Stomach (tissue), 9 donors: ENCODE data around the gene OXA1L. TPM values are rescaled to one million over a fixed set of nuclear protein-coding genes. Genes with fewer than 3 reads are reported as not detected.

Experiments used
- DNase-seq, 2 donors: peaks; one replicate each; pipeline versions ENCODE4 v3.0.0 to v3.0.0-alpha.2; 2013 to 2019
- H3K27ac ChIP-seq, 5 donors: fragments of 200-600 bp in 4 of 5; sonication (generic) in 4 of 5; one replicate each; pipeline ENCODE4 v1.5.1; 2013 to 2019; ENCODE audit warnings: mild to moderate bottlenecking in 1 of 5, moderate library complexity in 1 of 5
- H3K27me3 ChIP-seq, 3 donors: fragments of 200-600 bp; sonication (generic); one replicate each; pipeline ENCODE4 v1.5.1; 2017 to 2019; ENCODE audit warnings: mixed run types in 1 of 3
- H3K36me3 ChIP-seq, 4 donors: fragments of 200-600 bp; sonication (generic); 1 replicate in 3 of 4; 2 replicates in 1 of 4; pipeline ENCODE4 v1.5.1; 2016 to 2019
- H3K4me1 ChIP-seq, 4 donors: fragments of 200-600 bp; sonication (generic); one replicate each; pipeline ENCODE4 v1.5.1; 2016 to 2019
- H3K4me3 ChIP-seq, 4 donors: fragments of 200-600 bp; sonication (generic) in 3 of 4; one replicate each; pipeline ENCODE4 v1.5.1; 2016 to 2019; ENCODE audit warnings: mild to moderate bottlenecking in 1 of 4
- H3K9me3 ChIP-seq, 4 donors: fragments of 200-600 bp; sonication (generic); one replicate each; pipeline ENCODE4 v1.5.1; 2016 to 2019
- EP300 ChIP-seq: sonication (generic); formaldehyde crosslinking; IDR thresholded peaks from one replicate; pipeline ENCODE4 v1.6.1; 2017; ENCODE audit warnings: antibody characterized with exemption
- POLR2A ChIP-seq, 4 donors: fragments of 450-650 bp; IDR thresholded peaks; one replicate each; pipeline ENCODE4 v1.6.1; 2016; ENCODE audit warnings: antibody characterized with exemption in 4 of 4, control low read depth in 2 of 4, mild to moderate bottlenecking in 1 of 4, moderate library complexity in 1 of 4
- POLR2AphosphoS5 ChIP-seq, 3 donors: sonication (generic); formaldehyde crosslinking; IDR thresholded peaks; one replicate each; pipeline ENCODE4 v1.6.1; 2016; ENCODE audit warnings: antibody characterized with exemption in 3 of 3
- WGBS, 5 donors: extraction: QIAGEN DNeasy Blood & Tissue Kit in 3 of 5; methylation state at CpG; one replicate each; pipeline versions ENCODE4 v1.1.5 to v1.1.7; 2013 to 2018; 5-methylcytosine and 5-hydroxymethylcytosine counted together
- intact Hi-C: fragments of 100-400 bp; cut with DNase I; formaldehyde crosslinking; loops from one replicate; pipeline ENCODE4 v1.15.1; 2023; ENCODE audit warnings: low total_unique reads
- polyA plus RNA-seq, 3 donors: library from polyadenylated mRNA; stranded (reverse); fragments of 200-250 nt; gene quantifications; one replicate each; pipeline ENCODE4 v1.2.3, GENCODE V29; 2013
- total RNA-seq, 5 donors: library from RNA; depleted of rRNA; stranded (reverse); fragments of >200 nt; gene quantifications; one replicate each; pipeline versions ENCODE4 v1.1.0 to v1.2.3, GENCODE V29; 2014 to 2016
- TF ChIP-seq, protein P1 (sequence below), 7 experiments: fragments of 450-650 bp in 4 of 7; fragments of 200-600 bp in 3 of 7; sonication (generic) in 3 of 7; IDR thresholded peaks; one replicate each; pipeline ENCODE4 v1.5.1; 2016 to 2019; ENCODE audit warnings: antibody characterized with exemption in 7 of 7, control low read depth in 2 of 7, mild to moderate bottlenecking in 1 of 7
- donor health status: healthy with polysubstance abuse.
- donor health status: Bipolar disorder and iron deficiency.
- donor health status: healthy.

Gene OXA1L
- total and polyA plus RNA-seq, 8 donors, result 46.7 to 119 (median 76.0) TPM

DNA sequence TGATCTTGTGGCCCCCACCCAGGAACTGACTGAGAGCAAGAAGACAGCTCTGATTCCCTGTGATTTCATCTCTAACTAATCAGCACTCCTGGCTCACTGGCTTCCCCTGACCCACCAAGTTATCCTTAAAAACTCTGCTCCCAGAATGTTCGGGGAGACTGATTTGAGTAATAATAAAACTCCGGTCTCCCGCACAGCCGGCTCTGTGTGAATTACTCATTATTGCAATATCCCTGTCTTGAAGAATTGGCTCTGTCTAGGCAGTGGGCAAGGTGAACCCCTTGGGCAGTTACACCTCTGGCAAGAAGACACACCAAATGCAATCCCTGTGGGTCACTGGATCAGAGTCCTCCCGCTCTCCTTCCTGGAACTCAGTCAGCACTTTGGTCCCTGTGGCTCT is 27.5 kb downstream of the OXA1L start:
- TF ChIP-seq, protein P1, sequence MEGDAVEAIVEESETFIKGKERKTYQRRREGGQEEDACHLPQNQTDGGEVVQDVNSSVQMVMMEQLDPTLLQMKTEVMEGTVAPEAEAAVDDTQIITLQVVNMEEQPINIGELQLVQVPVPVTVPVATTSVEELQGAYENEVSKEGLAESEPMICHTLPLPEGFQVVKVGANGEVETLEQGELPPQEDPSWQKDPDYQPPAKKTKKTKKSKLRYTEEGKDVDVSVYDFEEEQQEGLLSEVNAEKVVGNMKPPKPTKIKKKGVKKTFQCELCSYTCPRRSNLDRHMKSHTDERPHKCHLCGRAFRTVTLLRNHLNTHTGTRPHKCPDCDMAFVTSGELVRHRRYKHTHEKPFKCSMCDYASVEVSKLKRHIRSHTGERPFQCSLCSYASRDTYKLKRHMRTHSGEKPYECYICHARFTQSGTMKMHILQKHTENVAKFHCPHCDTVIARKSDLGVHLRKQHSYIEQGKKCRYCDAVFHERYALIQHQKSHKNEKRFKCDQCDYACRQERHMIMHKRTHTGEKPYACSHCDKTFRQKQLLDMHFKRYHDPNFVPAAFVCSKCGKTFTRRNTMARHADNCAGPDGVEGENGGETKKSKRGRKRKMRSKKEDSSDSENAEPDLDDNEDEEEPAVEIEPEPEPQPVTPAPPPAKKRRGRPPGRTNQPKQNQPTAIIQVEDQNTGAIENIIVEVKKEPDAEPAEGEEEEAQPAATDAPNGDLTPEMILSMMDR (IDR thresholded peaks at IDR 0.05), result no peak
- TF ChIP-seq POLR2A (IDR thresholded peaks at IDR 0.05), result no peak
- Histone ChIP-seq H3K36me3 (no peaks in the 10 kb centered on the region), H3K4me3 (no peak overlapping the region), H3K27me3 (no peaks in the 10 kb centered on the region), H3K9me3 (no peaks in the 10 kb centered on the region), H3K27ac (no peak overlapping the region), H3K4me1 (peaks cover 0 to 7% (median 0%) of the 10 kb centered on the region in 4 donors)
- intact Hi-C loops, result no loop called here
- 75 to 95% (median 77%) methylated on average over 5 of the region's 5 CpGs for WGBS, 5 donors
- DNase-seq, result no peak

DNA sequence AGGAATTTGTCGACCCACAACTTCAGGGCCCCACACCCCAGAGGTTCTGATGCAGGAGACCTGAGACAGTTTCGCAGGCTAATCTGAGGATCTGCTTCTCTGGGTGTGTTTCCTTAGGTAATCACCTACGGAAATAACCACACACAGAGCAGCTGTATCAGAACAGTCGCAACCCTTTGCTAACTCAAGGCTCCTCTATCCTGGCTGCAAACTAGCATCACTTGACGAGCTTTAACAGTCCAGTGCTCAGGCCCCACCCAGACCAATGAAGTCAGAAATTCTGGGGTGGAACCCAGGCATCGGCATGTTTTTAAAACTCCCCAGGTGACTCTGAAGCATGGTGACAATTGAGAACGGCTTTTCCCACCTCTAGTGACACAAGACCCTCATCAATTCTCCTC is 28.1 kb downstream of the OXA1L start:
- 82 to 94% (median 82%) methylated on average over 7 of the region's 7 CpGs for WGBS, 5 donors
- no peak for DNase-seq
- intact Hi-C loops, result no loop called here

DNA sequence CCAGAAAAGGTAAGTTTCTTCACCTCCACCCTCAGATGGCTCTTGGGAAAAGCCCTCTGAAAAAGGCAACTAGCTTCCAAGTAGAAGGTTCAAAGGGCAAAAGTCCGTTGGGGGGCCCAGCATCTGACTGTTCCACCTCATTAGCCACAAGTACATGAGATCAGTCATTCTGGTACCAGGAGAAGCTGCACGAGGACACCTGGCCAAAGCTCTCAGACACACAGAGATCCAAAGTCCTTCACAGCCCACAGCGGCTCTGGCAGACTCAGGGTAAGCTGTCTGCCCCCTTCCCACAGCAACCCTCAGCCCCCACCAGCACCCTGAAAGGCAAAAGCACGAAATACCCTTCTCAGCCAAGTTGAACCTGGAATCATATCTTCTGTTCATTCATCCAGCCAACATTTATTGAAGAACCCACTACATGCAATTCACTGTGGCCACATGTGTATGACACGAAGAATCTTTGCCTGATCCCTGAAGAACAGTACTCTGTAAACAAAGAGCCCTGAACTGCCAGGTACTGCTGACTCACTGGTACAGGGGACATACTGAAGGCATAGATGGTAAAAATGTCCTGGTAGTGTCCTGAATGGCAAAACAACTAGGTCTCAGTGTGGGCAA is 29.7 kb downstream of the OXA1L start:
- WGBS, 5 donors, result 54 to 76% (median 70%) methylated on average over 5 of the region's 5 CpGs
- no peak overlapping the region for H3K4me3 ChIP-seq
- H3K27ac ChIP-seq, result no peak overlapping the region
- peaks cover 0 to 7% (median 0%) of the 10 kb centered on the region in 4 donors for H3K4me1 ChIP-seq
- H3K9me3 ChIP-seq, result no peaks in the 10 kb centered on the region
- H3K27me3 ChIP-seq, result no peaks in the 10 kb centered on the region
- TF ChIP-seq EP300, result no peak
- no peak for TF ChIP-seq POLR2AphosphoS5 (IDR thresholded peaks at IDR 0.05)
- no peak for TF ChIP-seq POLR2A (IDR thresholded peaks at IDR 0.05)
- TF ChIP-seq, protein P1 (IDR thresholded peaks at IDR 0.05), result no peak
- H3K36me3 ChIP-seq, result no peaks in the 10 kb centered on the region
- intact Hi-C loops, result no loop called here
- no peak for DNase-seq

More for the DNA sequence above, 28.1 kb downstream of the OXA1L start:
- Histone ChIP-seq H3K9me3 (no peaks in the 10 kb centered on the region), H3K4me1 (peaks cover 0 to 7% (median 0%) of the 10 kb centered on the region in 4 donors), H3K27me3 (no peaks in the 10 kb centered on the region), H3K36me3 (no peaks in the 10 kb centered on the region), H3K27ac (no peak overlapping the region), H3K4me3 (no peak overlapping the region)
- TF ChIP-seq EP300 (no peak), POLR2A (IDR thresholded peaks at IDR 0.05) (no peak), POLR2AphosphoS5 (IDR thresholded peaks at IDR 0.05) (no peak)
- TF ChIP-seq, protein P1 (IDR thresholded peaks at IDR 0.05), result no peak

DNA sequence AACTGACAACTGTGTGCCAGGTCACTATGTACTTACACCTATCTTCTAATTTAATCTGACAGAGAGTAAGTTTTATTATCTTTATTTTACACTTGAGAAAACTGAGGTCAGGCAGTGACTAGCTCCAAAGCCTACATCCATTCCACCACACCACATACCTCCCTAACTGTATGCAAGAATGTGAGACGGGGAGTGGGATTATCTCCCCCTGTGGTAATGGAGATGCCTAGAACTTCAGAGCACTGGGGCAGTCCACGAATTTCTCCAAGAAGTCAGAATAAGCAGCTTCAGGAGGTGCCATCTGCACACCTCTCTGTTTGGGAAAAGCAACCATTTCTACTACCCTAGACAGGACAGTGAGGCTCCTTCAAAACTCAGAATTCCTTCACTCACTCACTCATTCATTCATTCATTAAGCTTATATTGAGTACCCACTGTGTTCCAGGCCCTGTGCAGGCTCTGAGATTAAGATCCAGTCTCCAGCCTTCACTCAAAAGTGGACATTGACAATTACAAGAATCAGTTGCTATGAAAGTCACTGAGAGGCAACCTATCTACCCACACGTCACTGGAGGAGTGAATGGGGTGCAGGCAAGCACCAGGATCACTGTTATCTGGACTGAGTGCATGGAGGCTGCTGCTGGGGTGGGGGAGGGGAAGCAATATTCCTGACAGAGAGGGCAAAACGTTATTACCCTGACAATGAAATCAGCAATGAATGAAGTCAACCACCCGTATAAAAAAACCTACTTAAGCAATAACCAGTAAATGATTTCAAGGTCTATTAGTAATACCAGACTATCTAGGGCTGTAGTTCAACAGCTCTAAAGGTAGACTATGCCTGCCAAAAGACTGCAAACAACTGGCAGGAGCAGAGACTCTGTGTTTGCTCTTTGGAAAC is 30.8 kb downstream of the OXA1L start:
- Histone ChIP-seq H3K27me3 (no peaks in the 10 kb centered on the region), H3K9me3 (no peaks in the 10 kb centered on the region), H3K36me3 (no peaks in the 10 kb centered on the region), H3K27ac (peak overlapping the region in 1 of 5 donors; percentile 4), H3K4me1 (peaks cover 0 to 7% (median 0%) of the 10 kb centered on the region in 4 donors), H3K4me3 (no peak overlapping the region)
- TF ChIP-seq POLR2A (IDR thresholded peaks at IDR 0.05) (no peak), POLR2AphosphoS5 (IDR thresholded peaks at IDR 0.05) (no peak), EP300 (no peak)
- TF ChIP-seq, protein P1 (IDR thresholded peaks at IDR 0.05), result no peak
- intact Hi-C loops, result no loop called here
- DNase-seq, result no peak
- WGBS, 5 donors, result 36 to 51% (median 44%) methylated on average over 5 of the region's 5 CpGs
